HepG2 (cell line): ENCODE results near the gene GDNF.

Source experiments
- CTCF ChIP-seq: sonication (generic); formaldehyde crosslinking; IDR thresholded peaks from 2 replicates; pipeline ENCODE4 v1.5.0; 2020; ENCODE audit warnings: mild to moderate bottlenecking, missing genetic modification reagents, moderate library complexity
- FOXP4 ChIP-seq: sonication (generic); formaldehyde crosslinking; IDR thresholded peaks from 2 replicates; pipeline ENCODE4 v1.4.0; 2020; ENCODE audit warnings: missing genetic modification reagents
- HDAC2 ChIP-seq: sonication (generic); formaldehyde crosslinking; IDR thresholded peaks from 2 replicates; pipeline ENCODE4 v1.4.0; 2020; ENCODE audit warnings: missing genetic modification reagents
- HMGA1 ChIP-seq: sonication (generic); formaldehyde crosslinking; conservative IDR thresholded peaks from 2 replicates; pipeline ENCODE4 v1.4.0; 2020; ENCODE audit warnings: missing genetic modification reagents
- JUND ChIP-seq: sonication (generic); formaldehyde crosslinking; IDR thresholded peaks from 2 replicates; pipeline ENCODE4 v1.8.0; 2022; ENCODE audit warnings: mild to moderate bottlenecking, missing genetic modification reagents
- PBX3 ChIP-seq: sonication (generic); formaldehyde crosslinking; IDR thresholded peaks from 2 replicates; pipeline ENCODE4 v1.8.1; 2023; ENCODE audit warnings: missing genetic modification reagents, inconsistent platforms, borderline replicate concordance
- RFX1 ChIP-seq: fragments of 450-650 bp; IDR thresholded peaks from 2 replicates; pipeline ENCODE4 v1.6.1; 2017
- SMARCC2 ChIP-seq: fragments of 450-650 bp; IDR thresholded peaks from 2 replicates; pipeline ENCODE4 v1.6.1; 2017; ENCODE audit warnings: antibody characterized with exemption, mild to moderate bottlenecking
- ZBTB21 ChIP-seq: sonication (generic); formaldehyde crosslinking; IDR thresholded peaks from 2 replicates; pipeline ENCODE4 v1.4.0; 2020; ENCODE audit warnings: missing genetic modification reagents
- ZBTB33 ChIP-seq: sonication (generic); formaldehyde crosslinking; IDR thresholded peaks from 2 replicates; pipeline ENCODE4 v1.4.0; 2020; ENCODE audit warnings: missing genetic modification reagents
- ZNF136 ChIP-seq: sonication (generic); formaldehyde crosslinking; IDR thresholded peaks from 2 replicates; pipeline ENCODE4 v1.8.1; 2022; ENCODE audit warnings: low read depth, mild to moderate bottlenecking, moderate library complexity, missing genetic modification reagents
- ZNF232 ChIP-seq: sonication (generic); formaldehyde crosslinking; IDR thresholded peaks from 2 replicates; pipeline ENCODE4 v1.4.0; 2020; ENCODE audit warnings: missing genetic modification reagents, borderline replicate concordance
- ZNF446 ChIP-seq: sonication (generic); formaldehyde crosslinking; IDR thresholded peaks from 2 replicates; pipeline ENCODE4 v1.5.0; 2020; ENCODE audit warnings: mild to moderate bottlenecking, missing genetic modification reagents

- TF ChIP-seq SMARCC2 (no peak), CTCF (CRISPR knock-in tag) (no peak), PBX3 (CRISPR knock-in tag) (no peak), RFX1 (no peak), ZNF446 (CRISPR knock-in tag) (no peak), JUND (CRISPR knock-in tag) (no peak), HMGA1 (CRISPR knock-in tag) (no peak), HDAC2 (no peak), ZNF136 (no peak), ZBTB21 (no peak), FOXP4 (CRISPR knock-in tag) (no peak), ZBTB33 (no peak), ZNF232 (CRISPR knock-in tag) (no peak)
Measured at GRCh38 chr5:37830348-37830747, 9.5 kb downstream of the GDNF start.
